Renal cortex interstitium (tissue), 11 donors: Measurements from ENCODE around the gene APOC1. TPM values are rescaled to one million over a fixed set of nuclear protein-coding genes. Genes with fewer than 3 reads are reported as not detected.
"Not testable (repeated sequence)": the region's sequence is repeated elsewhere in the genome, so short reads cannot be mapped to it uniquely, and the experiment has no call there.

Experiments used
- DNase-seq, 11 donors: peaks; one replicate each; pipeline ENCODE4 v3.0.0-alpha.2; 2013; ENCODE audit warnings: low read depth in 9 of 11, low spot score in 4 of 11; ENCODE audit errors: extremely low read depth in 1 of 11
- polyA plus RNA-seq, 3 donors: library from polyadenylated mRNA; unstranded; fragments of 120-200 nt; gene quantifications; one replicate each; pipeline ENCODE4 v1.2.1, GENCODE V29; 2013; ENCODE audit not compliant: insufficient read length in 3 of 3

The APOC1 gene
- polyA plus RNA-seq, 3 donors = 11.1 to 13.2 (median 11.4) TPM

DNA sequence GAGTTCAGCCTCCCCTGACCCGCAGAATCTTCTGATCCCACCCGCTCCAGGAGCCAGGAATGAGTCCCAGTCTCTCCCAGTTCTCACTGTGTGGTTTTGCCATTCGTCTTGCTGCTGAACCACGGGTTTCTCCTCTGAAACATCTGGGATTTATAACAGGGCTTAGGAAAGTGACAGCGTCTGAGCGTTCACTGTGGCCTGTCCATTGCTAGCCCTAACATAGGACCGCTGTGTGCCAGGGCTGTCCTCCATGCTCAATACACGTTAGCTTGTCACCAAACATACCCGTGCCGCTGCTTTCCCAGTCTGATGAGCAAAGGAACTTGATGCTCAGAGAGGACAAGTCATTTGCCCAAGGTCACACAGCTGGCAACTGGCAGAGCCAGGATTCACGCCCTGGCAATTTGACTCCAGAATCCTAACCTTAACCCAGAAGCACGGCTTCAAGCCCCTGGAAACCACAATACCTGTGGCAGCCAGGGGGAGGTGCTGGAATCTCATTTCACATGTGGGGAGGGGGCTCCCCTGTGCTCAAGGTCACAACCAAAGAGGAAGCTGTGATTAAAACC is 9.9 kb upstream of the APOC1 start:
- DNase-seq = no peak

DNA sequence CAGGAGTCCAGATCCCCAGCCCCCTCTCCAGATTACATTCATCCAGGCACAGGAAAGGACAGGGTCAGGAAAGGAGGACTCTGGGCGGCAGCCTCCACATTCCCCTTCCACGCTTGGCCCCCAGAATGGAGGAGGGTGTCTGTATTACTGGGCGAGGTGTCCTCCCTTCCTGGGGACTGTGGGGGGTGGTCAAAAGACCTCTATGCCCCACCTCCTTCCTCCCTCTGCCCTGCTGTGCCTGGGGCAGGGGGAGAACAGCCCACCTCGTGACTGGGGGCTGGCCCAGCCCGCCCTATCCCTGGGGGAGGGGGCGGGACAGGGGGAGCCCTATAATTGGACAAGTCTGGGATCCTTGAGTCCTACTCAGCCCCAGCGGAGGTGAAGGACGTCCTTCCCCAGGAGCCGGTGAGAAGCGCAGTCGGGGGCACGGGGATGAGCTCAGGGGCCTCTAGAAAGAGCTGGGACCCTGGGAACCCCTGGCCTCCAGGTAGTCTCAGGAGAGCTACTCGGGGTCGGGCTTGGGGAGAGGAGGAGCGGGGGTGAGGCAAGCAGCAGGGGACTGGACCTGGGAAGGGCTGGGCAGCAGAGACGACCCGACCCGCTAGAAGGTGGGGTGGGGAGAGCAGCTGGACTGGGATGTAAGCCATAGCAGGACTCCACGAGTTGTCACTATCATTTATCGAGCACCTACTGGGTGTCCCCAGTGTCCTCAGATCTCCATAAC is 8.8 kb upstream of the APOC1 start, which contains the start of gene APOE:
APOE (plus strand) TSS at position 360 of the 724 bp plus-strand sequence. CDS start 829 bp downstream, outside the sequence.
- peak in 1 of 11 donors; percentile 46 for DNase-seq

DNA sequence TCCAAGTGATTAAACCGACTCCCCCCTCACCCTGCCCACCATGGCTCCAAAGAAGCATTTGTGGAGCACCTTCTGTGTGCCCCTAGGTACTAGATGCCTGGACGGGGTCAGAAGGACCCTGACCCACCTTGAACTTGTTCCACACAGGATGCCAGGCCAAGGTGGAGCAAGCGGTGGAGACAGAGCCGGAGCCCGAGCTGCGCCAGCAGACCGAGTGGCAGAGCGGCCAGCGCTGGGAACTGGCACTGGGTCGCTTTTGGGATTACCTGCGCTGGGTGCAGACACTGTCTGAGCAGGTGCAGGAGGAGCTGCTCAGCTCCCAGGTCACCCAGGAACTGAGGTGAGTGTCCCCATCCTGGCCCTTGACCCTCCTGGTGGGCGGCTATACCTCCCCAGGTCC is 6.8 kb upstream of the APOC1 start:
- no peak for DNase-seq

DNA sequence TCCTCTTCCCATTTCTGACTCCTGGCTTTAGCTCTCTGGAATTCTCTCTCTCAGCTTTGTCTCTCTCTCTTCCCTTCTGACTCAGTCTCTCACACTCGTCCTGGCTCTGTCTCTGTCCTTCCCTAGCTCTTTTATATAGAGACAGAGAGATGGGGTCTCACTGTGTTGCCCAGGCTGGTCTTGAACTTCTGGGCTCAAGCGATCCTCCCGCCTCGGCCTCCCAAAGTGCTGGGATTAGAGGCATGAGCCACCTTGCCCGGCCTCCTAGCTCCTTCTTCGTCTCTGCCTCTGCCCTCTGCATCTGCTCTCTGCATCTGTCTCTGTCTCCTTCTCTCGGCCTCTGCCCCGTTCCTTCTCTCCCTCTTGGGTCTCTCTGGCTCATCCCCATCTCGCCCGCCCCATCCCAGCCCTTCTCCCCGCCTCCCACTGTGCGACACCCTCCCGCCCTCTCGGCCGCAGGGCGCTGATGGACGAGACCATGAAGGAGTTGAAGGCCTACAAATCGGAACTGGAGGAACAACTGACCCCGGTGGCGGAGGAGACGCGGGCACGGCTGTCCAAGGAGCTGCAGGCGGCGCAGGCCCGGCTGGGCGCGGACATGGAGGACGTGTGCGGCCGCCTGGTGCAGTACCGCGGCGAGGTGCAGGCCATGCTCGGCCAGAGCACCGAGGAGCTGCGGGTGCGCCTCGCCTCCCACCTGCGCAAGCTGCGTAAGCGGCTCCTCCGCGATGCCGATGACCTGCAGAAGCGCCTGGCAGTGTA is 6.2 kb upstream of the APOC1 start:
- no peak for DNase-seq

DNA sequence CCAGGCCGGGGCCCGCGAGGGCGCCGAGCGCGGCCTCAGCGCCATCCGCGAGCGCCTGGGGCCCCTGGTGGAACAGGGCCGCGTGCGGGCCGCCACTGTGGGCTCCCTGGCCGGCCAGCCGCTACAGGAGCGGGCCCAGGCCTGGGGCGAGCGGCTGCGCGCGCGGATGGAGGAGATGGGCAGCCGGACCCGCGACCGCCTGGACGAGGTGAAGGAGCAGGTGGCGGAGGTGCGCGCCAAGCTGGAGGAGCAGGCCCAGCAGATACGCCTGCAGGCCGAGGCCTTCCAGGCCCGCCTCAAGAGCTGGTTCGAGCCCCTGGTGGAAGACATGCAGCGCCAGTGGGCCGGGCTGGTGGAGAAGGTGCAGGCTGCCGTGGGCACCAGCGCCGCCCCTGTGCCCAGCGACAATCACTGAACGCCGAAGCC is 5.6 kb upstream of the APOC1 start:
- no peak for DNase-seq

DNA sequence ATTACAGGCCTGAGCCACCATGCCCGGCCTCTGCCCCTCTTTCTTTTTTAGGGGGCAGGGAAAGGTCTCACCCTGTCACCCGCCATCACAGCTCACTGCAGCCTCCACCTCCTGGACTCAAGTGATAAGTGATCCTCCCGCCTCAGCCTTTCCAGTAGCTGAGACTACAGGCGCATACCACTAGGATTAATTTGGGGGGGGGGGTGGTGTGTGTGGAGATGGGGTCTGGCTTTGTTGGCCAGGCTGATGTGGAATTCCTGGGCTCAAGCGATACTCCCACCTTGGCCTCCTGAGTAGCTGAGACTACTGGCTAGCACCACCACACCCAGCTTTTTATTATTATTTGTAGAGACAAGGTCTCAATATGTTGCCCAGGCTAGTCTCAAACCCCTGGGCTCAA is 4.6 kb upstream of the APOC1 start:
- no peak for DNase-seq

DNA sequence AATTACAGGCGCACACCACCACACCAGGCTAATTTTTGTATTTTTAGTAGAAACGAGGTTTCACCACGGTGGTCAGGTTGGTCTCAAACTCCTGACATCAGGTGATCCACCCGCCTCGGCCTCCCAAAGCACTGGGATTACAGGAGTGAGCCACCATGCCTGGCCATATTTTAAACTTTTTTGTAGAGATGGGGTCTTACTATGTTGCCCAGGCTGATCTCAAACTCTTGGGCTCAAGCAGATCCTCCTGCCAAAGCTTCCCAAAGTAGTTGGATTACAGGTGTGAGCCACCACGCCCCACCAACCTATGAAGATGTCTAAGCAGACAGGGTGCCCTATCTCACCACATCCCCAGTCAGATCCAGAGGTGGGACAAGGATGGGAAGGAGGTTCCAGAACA is 2.5 kb upstream of the APOC1 start:
- DNase-seq = not testable (repeated sequence)

DNA sequence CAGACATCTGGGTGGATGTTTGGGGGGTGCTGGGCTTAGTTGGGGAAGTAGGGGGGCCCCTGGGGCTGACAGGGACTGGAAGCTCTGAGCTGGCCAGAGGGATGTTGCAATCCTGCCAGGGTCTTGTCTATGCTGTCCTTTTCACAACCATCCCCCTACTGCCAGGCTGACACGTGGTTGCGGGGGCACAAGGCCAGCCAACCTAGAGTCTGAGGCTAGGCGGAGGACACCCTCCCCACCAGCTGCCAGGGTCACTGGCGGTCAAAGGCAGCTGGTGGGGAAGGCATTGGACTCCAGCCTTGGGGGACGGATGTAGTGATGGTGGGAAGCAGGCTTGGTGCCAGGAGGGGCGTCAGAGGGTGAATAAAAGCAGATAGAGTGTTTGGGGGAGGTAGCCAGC is 1.6 kb upstream of the APOC1 start:
- DNase-seq = no peak

DNA sequence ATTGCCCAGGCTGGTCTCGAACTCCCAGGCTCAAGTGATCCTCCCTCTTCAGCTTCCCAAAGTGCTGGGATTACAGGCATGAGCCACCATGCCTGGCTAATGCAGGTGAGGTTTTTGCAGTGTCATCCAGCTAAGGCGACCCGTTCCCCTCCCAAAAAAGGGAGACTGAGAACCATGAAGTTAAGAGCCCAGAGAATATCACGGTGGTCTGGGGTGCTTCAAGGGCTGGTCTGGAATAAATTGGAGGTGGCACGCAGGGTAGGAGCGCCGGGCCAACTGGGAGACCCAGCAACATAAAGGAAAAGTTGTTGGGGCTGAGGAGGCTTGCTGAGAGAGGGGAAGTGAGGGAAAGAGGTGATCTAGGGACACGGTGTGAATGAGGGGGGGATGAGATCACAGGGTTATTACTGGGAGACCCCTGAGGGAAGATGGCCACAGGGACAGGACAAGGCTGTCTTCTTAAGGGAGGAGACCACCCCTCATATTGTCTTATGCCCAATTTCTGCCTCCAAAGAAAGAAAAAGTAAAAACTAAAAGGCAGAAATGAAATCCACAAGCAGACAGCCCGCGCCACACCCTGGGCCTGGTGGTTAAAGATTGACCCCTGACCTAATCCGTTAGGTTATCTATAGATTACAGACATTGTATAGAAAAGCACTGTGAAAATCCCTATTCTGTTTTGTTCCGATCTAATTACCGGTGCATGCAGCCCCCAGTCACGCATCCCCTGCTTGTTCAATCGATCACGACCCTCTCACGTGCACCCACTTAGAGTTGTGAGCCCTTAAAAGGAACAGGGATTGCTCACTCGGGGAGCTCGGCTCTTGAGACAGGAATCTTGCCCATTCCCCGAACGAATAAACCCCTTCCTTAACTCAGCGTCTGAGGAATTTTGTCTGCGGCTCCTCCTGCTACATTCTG is 636 bp upstream of the APOC1 start:
- DNase-seq = not testable (repeated sequence)

DNA sequence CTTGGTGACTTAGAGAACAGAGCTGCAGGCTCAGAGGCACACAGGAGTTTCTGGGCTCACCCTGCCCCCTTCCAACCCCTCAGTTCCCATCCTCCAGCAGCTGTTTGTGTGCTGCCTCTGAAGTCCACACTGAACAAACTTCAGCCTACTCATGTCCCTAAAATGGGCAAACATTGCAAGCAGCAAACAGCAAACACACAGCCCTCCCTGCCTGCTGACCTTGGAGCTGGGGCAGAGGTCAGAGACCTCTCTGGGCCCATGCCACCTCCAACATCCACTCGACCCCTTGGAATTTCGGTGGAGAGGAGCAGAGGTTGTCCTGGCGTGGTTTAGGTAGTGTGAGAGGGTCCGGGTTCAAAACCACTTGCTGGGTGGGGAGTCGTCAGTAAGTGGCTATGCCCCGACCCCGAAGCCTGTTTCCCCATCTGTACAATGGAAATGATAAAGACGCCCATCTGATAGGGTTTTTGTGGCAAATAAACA is 9.9 kb downstream of the APOC1 start:
- DNase-seq = no peak

DNA sequence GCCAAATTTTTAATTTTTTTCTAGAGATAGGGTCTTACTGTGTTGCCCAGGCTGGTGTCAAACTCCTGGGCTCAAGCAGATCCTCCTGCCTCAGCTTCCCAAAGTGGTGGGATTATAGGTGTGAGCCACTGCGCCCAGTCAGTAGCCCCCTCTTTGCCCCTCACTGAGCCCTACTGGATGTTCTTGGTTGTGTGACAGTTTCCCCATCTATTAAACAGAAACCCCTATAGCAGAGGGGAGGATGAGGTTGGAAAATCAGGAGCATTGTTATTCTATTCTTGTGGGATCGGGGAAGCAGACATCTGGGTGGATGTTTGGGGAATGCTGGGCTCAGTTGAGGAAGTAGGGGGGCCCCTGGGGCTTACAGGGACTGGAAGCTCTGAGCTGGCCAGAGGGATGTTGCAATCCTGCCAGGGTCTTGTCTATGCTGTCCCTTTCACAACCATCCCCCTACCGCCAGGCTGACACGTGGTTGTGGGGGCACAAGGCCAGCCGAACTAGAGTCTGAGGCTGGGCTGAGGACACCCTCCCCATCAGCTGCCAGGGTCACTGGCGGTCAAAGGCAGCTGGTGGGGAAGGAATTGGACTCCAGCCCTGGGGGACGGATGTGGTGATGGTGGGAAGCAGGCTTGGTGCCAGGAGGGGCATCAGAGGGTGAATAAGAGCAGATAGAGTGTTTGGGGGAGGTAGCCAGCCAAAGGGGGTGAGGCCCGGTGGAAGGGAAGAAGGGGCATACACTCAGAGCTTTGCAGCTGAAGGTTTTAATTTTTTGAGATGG is 10.9 kb downstream of the APOC1 start:
- DNase-seq = no peak

DNA sequence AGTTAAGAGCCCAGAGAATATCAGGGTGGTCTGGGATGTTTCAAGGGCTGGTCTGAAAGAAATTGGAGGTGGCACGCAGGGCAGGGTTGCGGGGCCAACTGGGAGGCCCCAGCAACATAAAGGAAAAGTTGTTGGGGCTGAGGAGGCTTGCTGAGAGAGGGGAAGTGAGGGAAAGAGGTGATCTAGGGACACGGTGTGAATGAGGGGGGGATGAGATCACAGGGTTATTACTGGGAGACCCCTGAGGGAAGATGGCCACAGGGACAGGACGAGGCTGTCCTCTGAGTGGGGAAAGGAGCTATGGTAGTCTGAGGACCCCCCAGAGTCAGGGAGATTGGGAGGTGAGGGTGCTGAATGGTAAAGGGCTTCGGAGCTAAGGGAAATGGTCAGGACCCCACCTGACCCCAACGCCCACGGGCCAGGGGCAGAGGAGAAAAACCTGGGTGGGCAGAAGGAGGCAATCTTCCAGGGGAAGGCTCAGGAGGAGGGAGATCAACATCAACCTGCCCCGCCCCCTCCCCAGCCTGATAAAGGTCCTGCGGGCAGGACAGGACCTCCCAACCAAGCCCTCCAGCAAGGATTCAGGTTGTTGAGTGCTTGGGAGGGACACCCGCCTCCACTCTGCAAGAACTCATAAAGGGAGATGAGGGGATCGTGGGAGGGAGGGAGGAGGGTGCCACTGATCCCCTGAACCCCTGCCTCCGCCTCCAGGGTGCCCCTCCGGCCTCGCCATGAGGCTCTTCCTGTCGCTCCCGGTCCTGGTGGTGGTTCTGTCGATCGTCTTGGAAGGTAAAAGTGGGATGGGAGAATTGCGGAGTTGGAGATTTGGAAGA is 12.1 kb downstream of the APOC1 start:
- DNase-seq = not testable (repeated sequence)

DNA sequence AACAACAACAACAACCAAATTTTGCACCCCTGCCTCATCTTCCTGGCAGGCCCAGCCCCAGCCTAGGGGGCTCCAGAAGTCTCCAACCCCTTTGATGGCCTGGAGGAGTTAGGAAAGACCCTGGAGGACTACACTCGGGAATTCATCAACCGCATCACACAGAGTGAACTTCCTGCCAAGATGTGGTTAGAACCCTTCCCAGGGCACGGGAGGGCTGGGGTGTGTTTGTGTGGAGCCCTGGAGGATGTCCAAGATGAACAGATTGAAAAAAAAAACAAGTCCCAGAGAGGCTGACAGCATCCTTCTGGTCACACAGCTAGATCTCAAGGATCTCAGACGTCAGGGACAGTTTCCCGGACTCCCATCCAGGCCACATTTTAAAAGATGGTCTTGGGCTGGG is 13.3 kb downstream of the APOC1 start:
- DNase-seq = no peak

DNA sequence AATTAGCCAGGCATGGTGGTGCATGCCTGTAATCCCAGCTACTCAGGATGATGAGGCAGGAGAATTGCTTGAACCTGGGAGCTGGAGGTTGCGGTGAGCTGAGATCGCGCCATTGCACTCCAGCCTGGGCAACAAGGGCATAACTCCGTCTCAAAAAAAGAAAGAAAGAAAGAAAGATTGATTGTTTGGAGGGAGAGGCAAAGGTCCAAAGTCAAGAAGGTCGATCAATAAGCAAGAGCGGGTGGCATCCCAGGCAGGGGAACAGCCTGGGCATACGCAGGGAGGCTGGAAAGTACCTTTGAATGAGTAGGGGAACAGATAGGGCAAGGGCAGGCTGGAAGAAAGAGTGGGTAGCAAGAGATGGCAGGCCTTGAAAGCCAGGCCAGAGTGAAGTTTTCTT is 15.7 kb downstream of the APOC1 start:
- DNase-seq = no peak

DNA sequence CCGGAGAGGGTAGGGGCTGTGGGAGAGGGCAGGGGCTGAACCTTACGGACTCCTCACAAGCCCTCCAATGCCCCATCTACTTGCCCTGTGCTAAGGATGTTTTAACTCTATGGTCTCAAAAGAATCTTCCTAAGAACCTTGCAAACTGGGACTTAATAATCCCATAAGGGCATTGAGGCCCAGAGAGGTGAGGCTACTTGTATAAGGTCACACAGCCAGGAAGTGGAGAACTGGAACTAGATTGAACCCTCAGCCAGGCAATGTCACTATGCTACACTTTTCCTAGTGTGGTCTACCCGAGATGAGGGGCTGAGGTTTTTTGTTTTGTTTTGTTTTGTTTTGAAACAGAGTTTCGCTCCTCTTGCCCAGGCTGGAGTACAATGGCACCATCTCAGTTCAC is 17.1 kb downstream of the APOC1 start:
- no peak for DNase-seq

DNA sequence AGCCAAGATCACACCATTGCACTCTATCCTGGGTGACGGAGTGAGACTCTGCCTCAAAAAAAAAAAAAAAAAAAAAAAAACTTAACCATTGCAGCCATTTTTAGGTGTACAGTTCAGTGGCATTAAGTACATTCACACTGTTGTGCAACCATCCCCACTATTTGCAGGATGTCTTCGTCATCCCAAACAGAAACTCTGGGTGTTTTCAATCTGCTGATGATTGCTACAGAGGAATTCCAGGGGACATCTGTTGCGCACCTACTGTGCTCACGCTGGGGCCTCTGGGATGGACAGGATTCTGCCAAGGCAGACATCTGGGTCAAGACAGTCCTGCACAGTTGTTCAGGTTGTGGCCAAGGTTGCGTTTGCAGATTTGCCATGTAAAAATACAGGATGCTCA is 25.3 kb downstream of the APOC1 start:
- no peak for DNase-seq

DNA sequence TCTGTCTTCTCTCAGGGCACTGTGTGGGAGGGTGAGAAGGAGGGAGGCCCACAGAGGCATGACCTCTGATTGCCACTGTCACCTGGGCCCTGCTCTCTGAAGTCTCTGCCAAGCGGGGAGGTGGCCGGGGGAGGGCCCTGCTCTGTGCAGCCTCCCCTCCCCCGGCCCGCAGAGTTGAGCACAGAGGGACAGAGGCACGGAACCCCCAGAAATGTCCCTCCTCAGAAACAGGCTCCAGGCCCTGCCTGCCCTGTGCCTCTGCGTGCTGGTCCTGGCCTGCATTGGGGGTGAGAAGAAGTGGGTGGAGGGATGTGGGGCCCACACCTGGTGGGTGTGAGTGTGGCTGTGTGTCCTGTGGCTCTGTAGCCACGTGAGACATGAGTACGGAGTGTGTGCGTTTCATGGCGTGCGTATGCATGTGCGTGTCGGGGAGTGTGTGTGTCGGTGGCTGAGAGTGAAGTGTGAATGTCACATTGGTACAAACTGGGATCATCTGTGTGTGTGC is 27.7 kb downstream of the APOC1 start, which contains the start of gene APOC4:
APOC4 (plus strand) TSS at position 171 of the 505 bp plus-strand sequence; CDS start at position 212, 41 bp downstream.
- DNase-seq = no peak
